GM19468 (cell line): ENCODE data around the gene DYSF.

ENCODE experiments used
- ATAC-seq: cut with Tn5 transposase; IDR thresholded peaks from one replicate; pipeline ENCODE4 v1.9.1; 2021; ENCODE audit warnings: mild to moderate bottlenecking, moderate library complexity, moderate number of reproducible peaks; ENCODE audit not compliant: unreplicated experiment; ENCODE audit errors: extremely low read depth

The DYSF gene

GRCh38 chr2:71734620-71735019, 281.3 kb downstream of the DYSF start:
- ATAC-seq: no peak

DNA sequence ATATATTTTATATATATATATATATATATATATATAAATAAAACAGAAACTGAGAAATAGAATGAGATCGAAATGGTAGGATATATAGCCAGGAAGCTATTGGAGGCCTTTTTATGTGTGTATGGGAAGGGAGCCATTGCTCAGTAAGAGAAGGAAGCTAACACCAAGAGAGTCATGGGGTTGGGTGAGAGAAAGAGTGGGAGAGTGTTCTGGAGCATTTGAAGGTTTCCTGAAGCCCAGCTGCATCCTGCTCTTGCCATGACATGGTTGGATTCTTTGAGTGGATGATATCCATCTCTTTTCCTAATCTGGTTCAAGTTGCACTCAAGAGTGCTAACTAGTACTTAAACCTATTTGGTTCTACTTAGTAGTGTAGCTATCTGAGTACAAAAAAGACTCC, 282.3 kb downstream of the DYSF start:
- ATAC-seq: no peak
